Astrocyte (in vitro differentiated cells and primary cell): ENCODE results near the gene IRAK1. TPM values are rescaled to one million over a fixed set of nuclear protein-coding genes. Genes with fewer than 3 reads are reported as not detected.
A peak's percentile ranks its signal among the peaks of the same experiment; 100 is the strongest.

Source experiments
- DNase-seq: peaks from one replicate; pipeline ENCODE4 v3.0.0-alpha.2; 2010; ENCODE audit warnings: low read depth
- FAIRE-seq: peaks from 2 replicates; lab custom pipeline; 2011; peaks lifted over from hg19 to GRCh38; lab: Jason Lieb, UNC
- H2AFZ ChIP-seq: 2 replicates; pipeline ENCODE4 v1.6.0; 2012; ENCODE audit warnings: low read depth, low read length, inconsistent platforms
- H3K27ac ChIP-seq: 2 replicates; pipeline ENCODE4 v1.5.1; 2011; ENCODE audit warnings: low read depth, low read length, inconsistent platforms
- H3K27me3 ChIP-seq: 2 replicates; pipeline ENCODE4 v1.6.0; 2011; ENCODE audit warnings: low read length, inconsistent platforms; ENCODE audit not compliant: insufficient read depth
- H3K36me3 ChIP-seq: 2 replicates; pipeline ENCODE4 v1.5.1; 2011; ENCODE audit warnings: low read length, inconsistent platforms; ENCODE audit not compliant: insufficient read depth
- H3K4me1 ChIP-seq: 2 replicates; pipeline ENCODE4 v1.5.1; 2011; ENCODE audit warnings: low read length, inconsistent platforms; ENCODE audit not compliant: insufficient read depth
- H3K4me2 ChIP-seq: 2 replicates; pipeline ENCODE4 v1.6.0; 2012; ENCODE audit warnings: low read length, inconsistent platforms
- H3K4me3 ChIP-seq: 2 replicates; pipeline ENCODE4 v1.5.1; 2011; ENCODE audit warnings: low read depth, mild to moderate bottlenecking, low read length, inconsistent platforms; ENCODE audit not compliant: insufficient read depth
- H3K79me2 ChIP-seq: 2 replicates; pipeline ENCODE4 v1.6.0; 2012; ENCODE audit warnings: mild to moderate bottlenecking, low read length, inconsistent platforms; ENCODE audit not compliant: insufficient read depth
- H3K9ac ChIP-seq: 2 replicates; pipeline ENCODE4 v1.6.0; 2012; ENCODE audit warnings: mild to moderate bottlenecking, low read length, inconsistent platforms
- H3K9me3 ChIP-seq: 2 replicates; pipeline ENCODE4 v1.5.1; 2012; ENCODE audit warnings: low read depth, mild to moderate bottlenecking, low read length, inconsistent platforms; ENCODE audit not compliant: insufficient read depth
- H4K20me1 ChIP-seq: 2 replicates; pipeline ENCODE4 v1.6.0; 2012; ENCODE audit warnings: low read length, inconsistent platforms; ENCODE audit not compliant: insufficient read depth
- H3K27ac Mint-ChIP-seq: one replicate; pipeline ENCODE4 v1.8.0; 2021; ENCODE audit warnings: mild to moderate bottlenecking, mixed read lengths; ENCODE audit not compliant: unreplicated experiment
- H3K27me3 Mint-ChIP-seq: one replicate; pipeline ENCODE4 v1.8.0; 2021; ENCODE audit warnings: low read depth, mixed read lengths; ENCODE audit not compliant: unreplicated experiment
- H3K36me3 Mint-ChIP-seq: one replicate; pipeline ENCODE4 v1.8.0; 2021; ENCODE audit warnings: low read depth, mixed read lengths; ENCODE audit not compliant: unreplicated experiment
- H3K4me1 Mint-ChIP-seq: one replicate; pipeline ENCODE4 v1.8.0; 2021; ENCODE audit warnings: low read depth, mixed read lengths; ENCODE audit not compliant: unreplicated experiment
- H3K4me3 Mint-ChIP-seq: one replicate; pipeline ENCODE4 v1.8.0; 2021; ENCODE audit warnings: mild to moderate bottlenecking, moderate library complexity, mixed read lengths; ENCODE audit not compliant: unreplicated experiment
- H3K9me3 Mint-ChIP-seq: one replicate; pipeline ENCODE4 v1.8.0; 2021; ENCODE audit warnings: mild to moderate bottlenecking, mixed read lengths; ENCODE audit not compliant: unreplicated experiment
- CTCF ChIP-seq: IDR thresholded peaks from 2 replicates; pipeline ENCODE4 v1.5.1; 2011; ENCODE audit warnings: low read depth, mild to moderate bottlenecking, inconsistent platforms, low read length, moderate library complexity; ENCODE audit not compliant: insufficient read depth
- EZH2 ChIP-seq: IDR thresholded peaks from 2 replicates; pipeline ENCODE4 v1.6.1; 2012; ENCODE audit warnings: mild to moderate bottlenecking, low read length, inconsistent platforms; ENCODE audit not compliant: insufficient read depth
- total RNA-seq: library from RNA; stranded (reverse); gene quantifications from 2 replicates; pipeline ENCODE4 v1.2.1, GENCODE V29; 2021

IRAK1 gene
- total RNA-seq, 1 donor from 2014 or later: 69.6 TPM

GRCh38 chrX:153970357-153971123 lies 49.2 kb downstream of the IRAK1 start:
- Histone ChIP-seq H4K20me1 (peaks cover 44% of the 10 kb centered on the region), H3K36me3 (no peaks in the 10 kb centered on the region), H3K27me3 (no peaks in the 10 kb centered on the region), H3K9ac (peak overlapping the region; percentile 100), H3K4me1 (peaks cover 36% of the 10 kb centered on the region), H3K79me2 (peaks cover 71% of the 10 kb centered on the region), H3K4me3 (peak overlapping the region; percentile 96), H3K27ac (peak overlapping the region; percentile 100), H3K4me2 (peak overlapping the region; percentile 93), H3K9me3 (no peaks in the 10 kb centered on the region), H2AFZ (no peak overlapping the region)
- Mint-ChIP-seq H3K4me3 (peak overlapping the region; percentile 99), H3K4me1 (peaks cover 20% of the 10 kb centered on the region), H3K36me3 (peaks cover 2% of the 10 kb centered on the region), H3K27ac (peak overlapping the region; percentile 100), H3K9me3 (no peaks in the 10 kb centered on the region), H3K27me3 (no peaks in the 10 kb centered on the region)
- DNase-seq: peak; percentile 77
- TF ChIP-seq EZH2: no peak
- TF ChIP-seq CTCF: no peak
- peak; percentile 68 for FAIRE-seq

- Histone ChIP-seq H3K9ac (peak overlapping the region; percentile 100), H3K79me2 (peaks cover 77% of the 10 kb centered on the region), H3K4me3 (peak overlapping the region; percentile 96), H3K27ac (no peak overlapping the region), H3K27me3 (no peaks in the 10 kb centered on the region), H2AFZ (no peak overlapping the region), H3K4me2 (peak overlapping the region; percentile 93), H4K20me1 (peaks cover 50% of the 10 kb centered on the region), H3K4me1 (peaks cover 36% of the 10 kb centered on the region), H3K36me3 (no peaks in the 10 kb centered on the region), H3K9me3 (no peaks in the 10 kb centered on the region)
- DNase-seq: peak; percentile 18
- no peak for TF ChIP-seq EZH2
- TF ChIP-seq CTCF: no peak
- peak overlapping the region; percentile 99 for H3K4me3 Mint-ChIP-seq
- H3K27me3 Mint-ChIP-seq: no peaks in the 10 kb centered on the region
- H3K27ac Mint-ChIP-seq: peak overlapping the region; percentile 80
- peaks cover 2% of the 10 kb centered on the region for H3K36me3 Mint-ChIP-seq
- no peaks in the 10 kb centered on the region for H3K9me3 Mint-ChIP-seq
- FAIRE-seq: no peak
- peaks cover 20% of the 10 kb centered on the region for H3K4me1 Mint-ChIP-seq
Observed at GRCh38 chrX:153969904-153970356, 49.8 kb downstream of the IRAK1 start.
